K562 (cell line): Measurements from ENCODE around the gene TARS3. TPM values are rescaled to one million over a fixed set of nuclear protein-coding genes. Genes with fewer than 3 reads are reported as not detected.
A peak's percentile ranks its signal among the peaks of the same experiment; 100 is the strongest.

ENCODE experiments used
- BDP1 ChIP-seq: IDR thresholded peaks from 3 replicates; pipeline ENCODE4 v1.6.1; 2011; ENCODE audit not compliant: insufficient read length, insufficient read depth
- CCNT2 ChIP-seq: IDR thresholded peaks from 2 replicates; pipeline ENCODE4 v1.6.1; 2011; ENCODE audit warnings: borderline replicate concordance, low read depth, mild to moderate bottlenecking, moderate library complexity, mixed read lengths, low read length; ENCODE audit not compliant: insufficient read length; ENCODE audit errors: extremely low read depth
- DDX20 ChIP-seq: fragments of 450-650 bp; IDR thresholded peaks from 2 replicates; pipeline ENCODE4 v1.6.1; 2016; ENCODE audit warnings: missing genetic modification characterization, low read depth, mild to moderate bottlenecking, missing compliant biosample characterization, moderate library complexity
- ESRRA ChIP-seq: fragments of 450-650 bp; IDR thresholded peaks from 2 replicates; pipeline ENCODE4 v1.6.1; 2014; ENCODE audit warnings: low read depth, mild to moderate bottlenecking, moderate library complexity, borderline replicate concordance
- ESRRB ChIP-seq: fragments of 250-450 bp; sonication (Bioruptor Pico); IDR thresholded peaks from 2 replicates; pipeline ENCODE4 v1.5.0; 2020; ENCODE audit warnings: mild to moderate bottlenecking, moderate library complexity, borderline replicate concordance
- HNRNPL ChIP-seq: fragments of 200-400 bp; formaldehyde crosslinking; IDR thresholded peaks from 2 replicates; pipeline ENCODE4 v1.6.1; 2017; ENCODE audit warnings: low read depth, mild to moderate bottlenecking, low read length
- ILK ChIP-seq: fragments of 450-650 bp; IDR thresholded peaks from 2 replicates; pipeline ENCODE4 v1.6.1; 2016; ENCODE audit warnings: missing genetic modification characterization, low read depth, mild to moderate bottlenecking, missing compliant biosample characterization, moderate library complexity, borderline replicate concordance
- MAZ ChIP-seq, 2 experiments: fragments of 450-650 bp in 1 of 2; sonication (generic) in 1 of 2; formaldehyde crosslinking; IDR thresholded peaks in 1 of 2; conservative IDR thresholded peaks in 1 of 2; 2 replicates each; pipeline versions ENCODE4 v1.4.0 to v1.5.0; 2020; ENCODE audit warnings: mild to moderate bottlenecking in 1 of 2, missing genetic modification reagents in 1 of 2
- MED1 ChIP-seq: sonication (generic); formaldehyde crosslinking; IDR thresholded peaks from 2 replicates; pipeline ENCODE4 v1.8.1; 2023; ENCODE audit warnings: missing genetic modification reagents, borderline replicate concordance
- MTA3 ChIP-seq: fragments of 450-650 bp; formaldehyde crosslinking; IDR thresholded peaks from 2 replicates; pipeline ENCODE4 v1.6.1; 2017; ENCODE audit warnings: mild to moderate bottlenecking, borderline replicate concordance
- NELFE ChIP-seq: IDR thresholded peaks from 2 replicates; pipeline ENCODE4 v1.6.1; 2011; ENCODE audit warnings: mild to moderate bottlenecking; ENCODE audit not compliant: insufficient read depth, insufficient read length
- NR2C1 ChIP-seq, 2 experiments: fragments of 450-650 bp; IDR thresholded peaks; 2 replicates each; pipeline ENCODE4 v1.6.1; 2017; ENCODE audit warnings: mild to moderate bottlenecking in 2 of 2, antibody characterized with exemption in 1 of 2, inconsistent platforms in 1 of 2, missing compliant biosample characterization in 1 of 2, missing genetic modification characterization in 1 of 2
- RBM39 ChIP-seq: fragments of 200-400 bp; formaldehyde crosslinking; optimal IDR thresholded peaks from 2 replicates; pipeline ENCODE3; 2018; ENCODE audit warnings: low read depth, low read length
- SMARCE1 ChIP-seq: fragments of 450-650 bp; IDR thresholded peaks from 2 replicates; pipeline ENCODE4 v1.7.1; 2016; ENCODE audit warnings: mild to moderate bottlenecking
- SMC3 ChIP-seq: conservative IDR thresholded peaks from 2 replicates; pipeline ENCODE4 v1.6.1; 2011; ENCODE audit warnings: low read depth, low read length, improper control_type of control experiment; ENCODE audit not compliant: insufficient read depth
- SOX6 ChIP-seq: fragments of 450-650 bp; IDR thresholded peaks from 2 replicates; pipeline ENCODE4 v1.6.1; 2014; ENCODE audit warnings: mild to moderate bottlenecking
- SP2 ChIP-seq: IDR thresholded peaks from 2 replicates; pipeline ENCODE4 v1.6.1; 2011; ENCODE audit warnings: mild to moderate bottlenecking, low read depth, low read length, moderate library complexity; ENCODE audit not compliant: poor library complexity, severe bottlenecking; ENCODE audit errors: extremely low read depth
- TRIM25 ChIP-seq: fragments of 450-650 bp; IDR thresholded peaks from 2 replicates; pipeline ENCODE4 v1.7.0; 2016; ENCODE audit warnings: borderline replicate concordance
- ZBTB26 ChIP-seq: fragments of 450-650 bp; formaldehyde crosslinking; IDR thresholded peaks from 2 replicates; pipeline ENCODE4 v1.4.0; 2022; ENCODE audit warnings: missing genetic modification characterization
- ZNF197 ChIP-seq: fragments of 200-800 bp; sonication (Bioruptor generic); IDR thresholded peaks from 2 replicates; pipeline ENCODE4 v1.6.1; 2016; ENCODE audit warnings: low read depth, missing genetic modification characterization, missing compliant biosample characterization
- ZNF217 ChIP-seq: sonication (generic); formaldehyde crosslinking; IDR thresholded peaks from 2 replicates; pipeline ENCODE4 v1.8.0; 2022; ENCODE audit warnings: mild to moderate bottlenecking, missing genetic modification reagents
- ZNF224 ChIP-seq: sonication (generic); formaldehyde crosslinking; IDR thresholded peaks from 2 replicates; pipeline ENCODE4 v1.8.0; 2022; ENCODE audit warnings: mild to moderate bottlenecking, missing genetic modification reagents
- ZNF263 ChIP-seq: sonication (generic); formaldehyde crosslinking; IDR thresholded peaks from 2 replicates; pipeline ENCODE4 v1.8.0; 2022; ENCODE audit warnings: mild to moderate bottlenecking, missing genetic modification reagents, borderline replicate concordance
- ZNF316 ChIP-seq: fragments of 450-650 bp; IDR thresholded peaks from 2 replicates; pipeline ENCODE4 v1.6.1; 2016
- ZNF324 ChIP-seq: fragments of 250-450 bp; sonication (Bioruptor Pico); IDR thresholded peaks from 2 replicates; pipeline ENCODE4 v1.4.0; 2020; ENCODE audit warnings: mild to moderate bottlenecking
- ZNF584 ChIP-seq: fragments of 200-800 bp; sonication (Bioruptor generic); IDR thresholded peaks from 2 replicates; pipeline ENCODE4 v1.6.1; 2016; ENCODE audit warnings: low read depth, mild to moderate bottlenecking, missing genetic modification characterization, missing compliant biosample characterization
- polyA plus RNA-seq, 8 experiments: library from polyadenylated mRNA; depleted of rRNA in 4 of 8; stranded (reverse) in 5 of 8; unstranded in 3 of 8; fragments of >200 nt; fragmentation: Nextera tagmentation in 2 of 8; fragmentation: Illumina TruSeq in 1 of 8; extraction: Ambion mirVana in 2 of 8; extraction: Trizol in 1 of 8; gene quantifications; 2 replicates each; pipeline versions ENCODE4 v1.2.1 to v1.2.3, GENCODE V29; 2011 to 2014; ENCODE audit warnings: inconsistent platforms in 1 of 8, missing spikeins in 1 of 8
- total RNA-seq, 7 experiments: library from RNA; depleted of rRNA in 6 of 7; stranded (reverse); fragments of >200 nt in 6 of 7; fragmentation: Illumina TruSeq in 2 of 7; extraction: Trizol in 2 of 7; gene quantifications; 2 replicates each; pipeline versions ENCODE4 v1.2.1 to v1.2.3, GENCODE V29; 2011 to 2021; ENCODE audit warnings: low replicate concordance in 1 of 7

Gene TARS3
- total and polyA plus RNA-seq, 9 of the 15 experiments (the other 6 are each of a cell fraction or from before 2014, with no cell fraction given): 2.1 to 14.7 (median 9.8) TPM

DNA sequence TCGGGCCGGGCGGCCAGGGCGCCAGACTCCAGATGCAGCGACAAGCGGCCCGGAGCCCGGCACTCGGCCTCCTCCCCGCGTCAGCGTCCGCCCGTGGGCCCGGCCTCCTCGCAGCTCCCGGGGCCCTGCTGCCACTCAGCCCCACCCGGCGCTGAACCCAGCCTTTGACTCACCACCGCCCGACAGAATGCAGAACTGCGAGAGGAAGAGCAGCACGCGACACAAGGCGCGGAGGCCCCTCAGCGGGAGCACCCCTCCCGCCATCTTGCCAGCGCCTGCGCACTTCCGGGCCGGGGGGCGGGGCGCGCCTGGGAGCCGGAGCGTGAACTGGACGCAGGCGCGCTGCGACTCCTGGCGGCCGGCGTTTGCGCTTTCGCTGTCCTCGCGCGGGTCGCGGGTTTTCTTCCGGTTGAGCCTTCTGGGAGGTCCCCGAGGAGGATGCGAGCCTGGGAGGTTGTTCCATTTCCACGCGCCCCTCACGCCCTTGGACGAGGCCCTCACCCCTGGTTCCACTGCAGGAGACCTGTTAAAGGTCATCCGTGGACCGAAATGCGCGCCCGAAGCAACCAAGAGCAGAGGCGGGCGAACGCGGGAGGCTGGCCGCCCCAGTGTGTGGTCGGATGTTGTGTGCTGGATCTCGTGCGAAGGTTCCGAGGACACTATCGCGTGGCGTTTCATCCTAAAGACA, 72.0 kb downstream of the TARS3 start, which contains the start of gene TM2D3 (continued):
- peak; percentile 92 to 97 for TF ChIP-seq MAZ (CRISPR knock-in tag; conservative IDR thresholded peaks at IDR 0.05 in 1 of 2, IDR thresholded peaks at IDR 0.05 in 1 of 2)
- peak; percentile 97 for TF ChIP-seq NR2C1 (IDR thresholded peaks at IDR 0.05)
- TF ChIP-seq NR2C1 (tag; IDR thresholded peaks at IDR 0.05): peak; percentile 98
- no peak for TF ChIP-seq ZNF316
- TF ChIP-seq BDP1: no peak
- TF ChIP-seq MED1 (CRISPR knock-in tag): no peak
- no peak for TF ChIP-seq TRIM25
- TF ChIP-seq SMARCE1: no peak
- peak; percentile 70; the same call in 1 of the 2 replicates for TF ChIP-seq ZNF224
- TF ChIP-seq CCNT2: peak; percentile 82
- no peak for TF ChIP-seq SP2
- TF ChIP-seq ZNF584 (CRISPR knock-in tag): no peak
- TF ChIP-seq SOX6: peak; percentile 60
- TF ChIP-seq ILK (tag): no peak
- no peak for TF ChIP-seq ZBTB26 (CRISPR knock-in tag)
- no peak for TF ChIP-seq ESRRB (CRISPR knock-in tag)
- TF ChIP-seq SMC3: peak; percentile 53
- peak; percentile 69; the same call in 1 of the 2 replicates for TF ChIP-seq ZNF263 (CRISPR knock-in tag)
- TF ChIP-seq DDX20 (tag): no peak
- peak; percentile 77 for TF ChIP-seq MTA3
- peak; percentile 82 for TF ChIP-seq ESRRA
- 0 out of 2 replicates have a peak, but pooled peaks have one; percentile 74 for TF ChIP-seq ZNF197 (CRISPR knock-in tag)
- TF ChIP-seq RBM39: no peak
- no peak for TF ChIP-seq ZNF217 (CRISPR knock-in tag)
- no peak for TF ChIP-seq NELFE
- TF ChIP-seq HNRNPL: no peak
- no peak for TF ChIP-seq ZNF324 (CRISPR knock-in tag)
- TF ChIP-seq, all 486 proteins: peak for 166
